Astrocyte (in vitro differentiated cells and primary cell): ENCODE data around the gene PITPNB. TPM values are rescaled to one million over a fixed set of nuclear protein-coding genes. Genes with fewer than 3 reads are reported as not detected.
A peak's percentile ranks its signal among the peaks of the same experiment; 100 is the strongest.

Source experiments
- DNase-seq: peaks from one replicate; pipeline ENCODE4 v3.0.0-alpha.2; 2010; ENCODE audit warnings: low read depth
- FAIRE-seq: peaks from 2 replicates; lab custom pipeline; 2011; peaks lifted over from hg19 to GRCh38; lab: Jason Lieb, UNC
- H2AFZ ChIP-seq: 2 replicates; pipeline ENCODE4 v1.6.0; 2012; ENCODE audit warnings: low read depth, low read length, inconsistent platforms
- H3K27ac ChIP-seq: 2 replicates; pipeline ENCODE4 v1.5.1; 2011; ENCODE audit warnings: low read depth, low read length, inconsistent platforms
- H3K27me3 ChIP-seq: 2 replicates; pipeline ENCODE4 v1.6.0; 2011; ENCODE audit warnings: low read length, inconsistent platforms; ENCODE audit not compliant: insufficient read depth
- H3K36me3 ChIP-seq: 2 replicates; pipeline ENCODE4 v1.5.1; 2011; ENCODE audit warnings: low read length, inconsistent platforms; ENCODE audit not compliant: insufficient read depth
- H3K4me1 ChIP-seq: 2 replicates; pipeline ENCODE4 v1.5.1; 2011; ENCODE audit warnings: low read length, inconsistent platforms; ENCODE audit not compliant: insufficient read depth
- H3K4me2 ChIP-seq: 2 replicates; pipeline ENCODE4 v1.6.0; 2012; ENCODE audit warnings: low read length, inconsistent platforms
- H3K4me3 ChIP-seq: 2 replicates; pipeline ENCODE4 v1.5.1; 2011; ENCODE audit warnings: low read depth, mild to moderate bottlenecking, low read length, inconsistent platforms; ENCODE audit not compliant: insufficient read depth
- H3K79me2 ChIP-seq: 2 replicates; pipeline ENCODE4 v1.6.0; 2012; ENCODE audit warnings: mild to moderate bottlenecking, low read length, inconsistent platforms; ENCODE audit not compliant: insufficient read depth
- H3K9ac ChIP-seq: 2 replicates; pipeline ENCODE4 v1.6.0; 2012; ENCODE audit warnings: mild to moderate bottlenecking, low read length, inconsistent platforms
- H3K9me3 ChIP-seq: 2 replicates; pipeline ENCODE4 v1.5.1; 2012; ENCODE audit warnings: low read depth, mild to moderate bottlenecking, low read length, inconsistent platforms; ENCODE audit not compliant: insufficient read depth
- H4K20me1 ChIP-seq: 2 replicates; pipeline ENCODE4 v1.6.0; 2012; ENCODE audit warnings: low read length, inconsistent platforms; ENCODE audit not compliant: insufficient read depth
- H3K27ac Mint-ChIP-seq: one replicate; pipeline ENCODE4 v1.8.0; 2021; ENCODE audit warnings: mild to moderate bottlenecking, mixed read lengths; ENCODE audit not compliant: unreplicated experiment
- H3K27me3 Mint-ChIP-seq: one replicate; pipeline ENCODE4 v1.8.0; 2021; ENCODE audit warnings: low read depth, mixed read lengths; ENCODE audit not compliant: unreplicated experiment
- H3K36me3 Mint-ChIP-seq: one replicate; pipeline ENCODE4 v1.8.0; 2021; ENCODE audit warnings: low read depth, mixed read lengths; ENCODE audit not compliant: unreplicated experiment
- H3K4me1 Mint-ChIP-seq: one replicate; pipeline ENCODE4 v1.8.0; 2021; ENCODE audit warnings: low read depth, mixed read lengths; ENCODE audit not compliant: unreplicated experiment
- H3K4me3 Mint-ChIP-seq: one replicate; pipeline ENCODE4 v1.8.0; 2021; ENCODE audit warnings: mild to moderate bottlenecking, moderate library complexity, mixed read lengths; ENCODE audit not compliant: unreplicated experiment
- H3K9me3 Mint-ChIP-seq: one replicate; pipeline ENCODE4 v1.8.0; 2021; ENCODE audit warnings: mild to moderate bottlenecking, mixed read lengths; ENCODE audit not compliant: unreplicated experiment
- EZH2 ChIP-seq: IDR thresholded peaks from 2 replicates; pipeline ENCODE4 v1.6.1; 2012; ENCODE audit warnings: mild to moderate bottlenecking, low read length, inconsistent platforms; ENCODE audit not compliant: insufficient read depth
- total RNA-seq: library from RNA; stranded (reverse); gene quantifications from 2 replicates; pipeline ENCODE4 v1.2.1, GENCODE V29; 2021
- TF ChIP-seq, protein P1 (sequence below): IDR thresholded peaks from 2 replicates; pipeline ENCODE4 v1.5.1; 2011; ENCODE audit warnings: low read depth, mild to moderate bottlenecking, inconsistent platforms, low read length, moderate library complexity; ENCODE audit not compliant: insufficient read depth

The PITPNB gene
- total RNA-seq, 1 donor from 2014 or later = 90.6 TPM

- Mint-ChIP-seq H3K27ac (no peak overlapping the region), H3K27me3 (no peaks in the 10 kb centered on the region), H3K4me1 (peaks cover 30% of the 10 kb centered on the region), H3K36me3 (peaks cover 20% of the 10 kb centered on the region), H3K9me3 (no peaks in the 10 kb centered on the region), H3K4me3 (no peak overlapping the region)
- Histone ChIP-seq H3K36me3 (peaks cover 56% of the 10 kb centered on the region), H3K9me3 (no peaks in the 10 kb centered on the region), H2AFZ (no peak overlapping the region), H3K4me2 (no peak overlapping the region), H3K4me3 (no peak overlapping the region), H3K4me1 (peaks cover 17% of the 10 kb centered on the region), H3K27me3 (no peaks in the 10 kb centered on the region), H3K79me2 (peaks cover 52% of the 10 kb centered on the region), H3K9ac (no peak overlapping the region), H3K27ac (no peak overlapping the region), H4K20me1 (peaks cover 77% of the 10 kb centered on the region)
- FAIRE-seq = no peak
- no peak for TF ChIP-seq EZH2
- TF ChIP-seq, protein P1, sequence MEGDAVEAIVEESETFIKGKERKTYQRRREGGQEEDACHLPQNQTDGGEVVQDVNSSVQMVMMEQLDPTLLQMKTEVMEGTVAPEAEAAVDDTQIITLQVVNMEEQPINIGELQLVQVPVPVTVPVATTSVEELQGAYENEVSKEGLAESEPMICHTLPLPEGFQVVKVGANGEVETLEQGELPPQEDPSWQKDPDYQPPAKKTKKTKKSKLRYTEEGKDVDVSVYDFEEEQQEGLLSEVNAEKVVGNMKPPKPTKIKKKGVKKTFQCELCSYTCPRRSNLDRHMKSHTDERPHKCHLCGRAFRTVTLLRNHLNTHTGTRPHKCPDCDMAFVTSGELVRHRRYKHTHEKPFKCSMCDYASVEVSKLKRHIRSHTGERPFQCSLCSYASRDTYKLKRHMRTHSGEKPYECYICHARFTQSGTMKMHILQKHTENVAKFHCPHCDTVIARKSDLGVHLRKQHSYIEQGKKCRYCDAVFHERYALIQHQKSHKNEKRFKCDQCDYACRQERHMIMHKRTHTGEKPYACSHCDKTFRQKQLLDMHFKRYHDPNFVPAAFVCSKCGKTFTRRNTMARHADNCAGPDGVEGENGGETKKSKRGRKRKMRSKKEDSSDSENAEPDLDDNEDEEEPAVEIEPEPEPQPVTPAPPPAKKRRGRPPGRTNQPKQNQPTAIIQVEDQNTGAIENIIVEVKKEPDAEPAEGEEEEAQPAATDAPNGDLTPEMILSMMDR = no peak
- DNase-seq = no peak
Measured at GRCh38 chr22:27888310-27888709, 30.7 kb downstream of the PITPNB start.

DNA sequence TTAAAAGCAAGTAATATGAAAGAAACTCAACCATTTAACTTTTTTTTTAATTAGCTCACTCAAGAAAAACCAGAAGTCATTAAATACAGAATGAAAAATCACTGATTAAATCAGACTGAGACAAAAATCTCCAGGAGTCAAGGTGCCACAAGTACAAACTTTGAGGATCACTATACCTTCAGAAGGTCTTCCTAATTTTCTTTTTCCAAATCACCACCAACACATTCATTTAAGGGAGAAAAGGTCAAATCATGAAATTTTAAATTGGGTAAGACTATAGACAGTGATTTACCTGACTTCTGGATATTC is 32.3 kb downstream of the PITPNB start:
- no peaks in the 10 kb centered on the region for H3K9me3 Mint-ChIP-seq
- H3K9ac ChIP-seq = peak overlapping the region; percentile 1
- H3K4me3 Mint-ChIP-seq = no peak overlapping the region
- H3K27me3 Mint-ChIP-seq = no peaks in the 10 kb centered on the region
- no peak overlapping the region for H3K4me3 ChIP-seq
- H3K27ac ChIP-seq = peak overlapping the region; percentile 34
- no peak for DNase-seq
- FAIRE-seq = no peak
- H2AFZ ChIP-seq = no peak overlapping the region
- peak overlapping the region; percentile 50 for H3K4me2 ChIP-seq
- H4K20me1 ChIP-seq = peaks cover 85% of the 10 kb centered on the region
- peaks cover 11% of the 10 kb centered on the region for H3K36me3 Mint-ChIP-seq
- peaks cover 26% of the 10 kb centered on the region for H3K4me1 Mint-ChIP-seq
- TF ChIP-seq, protein P1 = no peak
- TF ChIP-seq EZH2 = no peak
- peaks cover 46% of the 10 kb centered on the region for H3K36me3 ChIP-seq
- no peaks in the 10 kb centered on the region for H3K9me3 ChIP-seq
- no peaks in the 10 kb centered on the region for H3K27me3 ChIP-seq
- H3K4me1 ChIP-seq = peaks cover 17% of the 10 kb centered on the region
- H3K79me2 ChIP-seq = peaks cover 45% of the 10 kb centered on the region
- no peak overlapping the region for H3K27ac Mint-ChIP-seq

- H3K27ac ChIP-seq = peak overlapping the region; percentile 64
- peak; percentile 87 for FAIRE-seq
Measured at GRCh38 chr22:27885977-27886842, 32.8 kb downstream of the PITPNB start.

More at GRCh38 chr22:27885977-27886842, 32.8 kb downstream of the PITPNB start:
- peak overlapping the region; percentile 79 for H3K27ac Mint-ChIP-seq
- no peak overlapping the region for H3K4me3 Mint-ChIP-seq
- peaks cover 26% of the 10 kb centered on the region for H3K4me1 Mint-ChIP-seq
- peaks cover 40% of the 10 kb centered on the region for H3K79me2 ChIP-seq
- H3K9me3 ChIP-seq = no peaks in the 10 kb centered on the region
- no peaks in the 10 kb centered on the region for H3K27me3 ChIP-seq
- peak overlapping the region; percentile 1 for H3K9ac ChIP-seq
- no peak overlapping the region for H2AFZ ChIP-seq
- TF ChIP-seq EZH2 = no peak
- TF ChIP-seq, protein P1 = peak; percentile 85
- H3K36me3 Mint-ChIP-seq = peaks cover 11% of the 10 kb centered on the region
- no peaks in the 10 kb centered on the region for H3K9me3 Mint-ChIP-seq
- H3K4me3 ChIP-seq = no peak overlapping the region
- peaks cover 84% of the 10 kb centered on the region for H4K20me1 ChIP-seq
- H3K36me3 ChIP-seq = peaks cover 41% of the 10 kb centered on the region
- no peaks in the 10 kb centered on the region for H3K27me3 Mint-ChIP-seq
- DNase-seq = peak; percentile 87
- H3K4me2 ChIP-seq = peak overlapping the region; percentile 50
- H3K4me1 ChIP-seq = peaks cover 23% of the 10 kb centered on the region
